Measurements from ENCODE around the gene KDF1. TPM values are rescaled to one million over a fixed set of nuclear protein-coding genes. Genes with fewer than 3 reads are reported as not detected.

The KDF1 gene
- total and polyA plus RNA-seq, 5 donors, result 0.19 to 1.2 (median 0.86) TPM

GRCh38 chr1:26938659-26939025 is 21.6 kb downstream of the KDF1 start:
- no peaks in the 10 kb centered on the region for H3K9me3 ChIP-seq (ENCODE audit: control insufficient read depth, low read length)
- H3K27ac ChIP-seq (ENCODE audit: low read length), result peak overlapping the region; percentile 56
- ATAC-seq (peak in 1 of 2 donors; percentile 12), DNase-seq (no peak)
- no peaks in the 10 kb centered on the region for H3K27me3 ChIP-seq (ENCODE audit: control insufficient read depth, insufficient read depth)
- no peak overlapping the region for H3K4me3 ChIP-seq (ENCODE audit: low read length)
- WGBS, result 89% methylated on average over 2 of the region's 2 CpGs
- intact Hi-C loops (cut with DNase I), result no loop called here
- peaks cover 8% of the 10 kb centered on the region for H3K4me1 ChIP-seq (ENCODE audit: control insufficient read depth, insufficient read depth, low read length)

GRCh38 chr1:26938004-26938658 is 22.1 kb downstream of the KDF1 start:
- ATAC-seq, result peak; percentile 64 to 78
- intact Hi-C loops (cut with DNase I), result no loop called here
- no peak overlapping the region for H3K4me3 ChIP-seq (ENCODE audit: low read length)
- DNase-seq, result no peak
- H3K9me3 ChIP-seq (ENCODE audit: control insufficient read depth, low read length), result no peaks in the 10 kb centered on the region
- WGBS, result 67% methylated on average over 4 of the region's 4 CpGs
- peaks cover 8% of the 10 kb centered on the region for H3K4me1 ChIP-seq (ENCODE audit: control insufficient read depth, insufficient read depth, low read length)
- no peaks in the 10 kb centered on the region for H3K27me3 ChIP-seq (ENCODE audit: control insufficient read depth, insufficient read depth)
- H3K27ac ChIP-seq (ENCODE audit: low read length), result peak overlapping the region; percentile 56

- Histone ChIP-seq H3K27me3 (ENCODE audit: control insufficient read depth, insufficient read depth) (no peaks in the 10 kb centered on the region), H3K9me3 (ENCODE audit: control insufficient read depth, low read length) (no peaks in the 10 kb centered on the region), H3K27ac (ENCODE audit: low read length) (no peak overlapping the region), H3K4me1 (ENCODE audit: control insufficient read depth, insufficient read depth, low read length) (peaks cover 8% of the 10 kb centered on the region), H3K4me3 (ENCODE audit: low read length) (no peak overlapping the region)
- intact Hi-C loops (cut with DNase I), result no loop called here
- DNase-seq (no peak), ATAC-seq (no peak)
- WGBS, result 83% methylated on average over 6 of the region's 6 CpGs
Measured at GRCh38 chr1:26936823-26937222, 23.4 kb downstream of the KDF1 start.

GRCh38 chr1:26932531-26932930 is 27.7 kb downstream of the KDF1 start:
- Histone ChIP-seq H3K4me3 (ENCODE audit: low read length) (no peak overlapping the region), H3K4me1 (ENCODE audit: control insufficient read depth, insufficient read depth, low read length) (no peaks in the 10 kb centered on the region), H3K27ac (ENCODE audit: low read length) (no peak overlapping the region), H3K27me3 (ENCODE audit: control insufficient read depth, insufficient read depth) (no peaks in the 10 kb centered on the region), H3K9me3 (ENCODE audit: control insufficient read depth, low read length) (no peaks in the 10 kb centered on the region)
- DNase-seq (no peak), ATAC-seq (no peak)
- WGBS, result 87% methylated on average over 3 of the region's 3 CpGs
- intact Hi-C loops (cut with DNase I), result no loop called here

- Histone ChIP-seq H3K27me3 (ENCODE audit: control insufficient read depth, insufficient read depth) (no peaks in the 10 kb centered on the region), H3K9me3 (ENCODE audit: control insufficient read depth, low read length) (no peaks in the 10 kb centered on the region), H3K4me3 (ENCODE audit: low read length) (no peak overlapping the region), H3K4me1 (ENCODE audit: control insufficient read depth, insufficient read depth, low read length) (peaks cover 11% of the 10 kb centered on the region), H3K27ac (ENCODE audit: low read length) (no peak overlapping the region)
- intact Hi-C loops (cut with DNase I), result no loop called here
- WGBS, result 93% methylated on average over 3 of the region's 3 CpGs
- ATAC-seq, result no peak
- no peak for DNase-seq
Measured at GRCh38 chr1:26923711-26924110, 36.6 kb downstream of the KDF1 start.

GRCh38 chr1:26922901-26923300 is 37.4 kb downstream of the KDF1 start:
- Histone ChIP-seq H3K9me3 (ENCODE audit: control insufficient read depth, low read length) (no peaks in the 10 kb centered on the region), H3K4me3 (ENCODE audit: low read length) (peak overlapping the region; percentile 40), H3K27ac (ENCODE audit: low read length) (no peak overlapping the region), H3K4me1 (ENCODE audit: control insufficient read depth, insufficient read depth, low read length) (peaks cover 11% of the 10 kb centered on the region), H3K27me3 (ENCODE audit: control insufficient read depth, insufficient read depth) (no peaks in the 10 kb centered on the region)
- ATAC-seq (no peak), DNase-seq (no peak)
- WGBS, result 91% methylated on average over 3 of the region's 3 CpGs
- intact Hi-C loops (cut with DNase I), result no loop called here

GRCh38 chr1:26922431-26922729 is 37.9 kb downstream of the KDF1 start:
- H3K4me3 ChIP-seq (ENCODE audit: low read length), result peak overlapping the region; percentile 40
- no peaks in the 10 kb centered on the region for H3K27me3 ChIP-seq (ENCODE audit: control insufficient read depth, insufficient read depth)
- WGBS, result 25% methylated on average over 6 of the region's 6 CpGs
- ATAC-seq (no peak), DNase-seq (no peak)
- intact Hi-C loops (cut with DNase I), result no loop called here
- H3K4me1 ChIP-seq (ENCODE audit: control insufficient read depth, insufficient read depth, low read length), result peaks cover 11% of the 10 kb centered on the region
- no peak overlapping the region for H3K27ac ChIP-seq (ENCODE audit: low read length)
- H3K9me3 ChIP-seq (ENCODE audit: control insufficient read depth, low read length), result no peaks in the 10 kb centered on the region

GRCh38 chr1:26921540-26922430 is 38.5 kb downstream of the KDF1 start, which contains the start of gene NUDC:
TSS of gene NUDC (plus strand) at chr1:26921743. CDS start at chr1:26921849, 106 bp downstream.
- intact Hi-C loops (cut with DNase I), result no loop called here
- Histone ChIP-seq H3K4me3 (ENCODE audit: low read length) (peak within 1 kb of the TSS; percentile 40), H3K9me3 (ENCODE audit: control insufficient read depth, low read length) (no peaks in the 10 kb centered on the region), H3K4me1 (ENCODE audit: control insufficient read depth, insufficient read depth, low read length) (peaks cover 11% of the 10 kb centered on the region), H3K27ac (ENCODE audit: low read length) (peak within 1 kb of the TSS; percentile 82), H3K27me3 (ENCODE audit: control insufficient read depth, insufficient read depth) (no peaks in the 10 kb centered on the region)
- DNase-seq (peak; percentile 97 to 99 (median 98)), ATAC-seq (peak; percentile 98 to 99)
- under 1% methylated on average over 83 of the region's 83 CpGs for WGBS

GRCh38 chr1:26921126-26921539 is 39.1 kb downstream of the KDF1 start:
- WGBS, result 14% methylated on average over 7 of the region's 7 CpGs
- H3K4me3 ChIP-seq (ENCODE audit: low read length), result peak overlapping the region; percentile 31
- intact Hi-C loops (cut with DNase I), result no loop called here

GRCh38 chr1:26915204-26915842 is 44.9 kb downstream of the KDF1 start:
- Histone ChIP-seq H3K4me3 (ENCODE audit: low read length) (no peak overlapping the region), H3K4me1 (ENCODE audit: control insufficient read depth, insufficient read depth, low read length) (no peaks in the 10 kb centered on the region), H3K27me3 (ENCODE audit: control insufficient read depth, insufficient read depth) (no peaks in the 10 kb centered on the region), H3K27ac (ENCODE audit: low read length) (peak overlapping the region; percentile 85), H3K9me3 (ENCODE audit: control insufficient read depth, low read length) (no peaks in the 10 kb centered on the region)
- intact Hi-C loops (cut with DNase I), result no loop called here
- ATAC-seq, result peak; percentile 40
- DNase-seq, result peak; percentile 38 to 73 (median 63)
- 40% methylated on average over 5 of the region's 5 CpGs for WGBS

More at GRCh38 chr1:26921126-26921539, 39.1 kb downstream of the KDF1 start:
- ATAC-seq (peak; percentile 37 to 39), DNase-seq (no peak)
- Histone ChIP-seq H3K27me3 (ENCODE audit: control insufficient read depth, insufficient read depth) (no peaks in the 10 kb centered on the region), H3K27ac (ENCODE audit: low read length) (peak overlapping the region; percentile 19), H3K4me1 (ENCODE audit: control insufficient read depth, insufficient read depth, low read length) (peaks cover 11% of the 10 kb centered on the region), H3K9me3 (ENCODE audit: control insufficient read depth, low read length) (no peaks in the 10 kb centered on the region)
